Stomach (tissue), 4 donors: Measurements from ENCODE around the gene RAB28.

ENCODE experiments used
- CTCF ChIP-seq, 7 experiments: fragments of 450-650 bp in 4 of 7; fragments of 200-600 bp in 3 of 7; sonication (generic) in 3 of 7; IDR thresholded peaks; one replicate each; pipeline ENCODE4 v1.5.1; 2016 to 2019; ENCODE audit warnings: antibody characterized with exemption in 7 of 7, control low read depth in 2 of 7, mild to moderate bottlenecking in 1 of 7
- EP300 ChIP-seq: sonication (generic); formaldehyde crosslinking; IDR thresholded peaks from one replicate; pipeline ENCODE4 v1.6.1; 2017; ENCODE audit warnings: antibody characterized with exemption
- POLR2A ChIP-seq, 4 donors: fragments of 450-650 bp; IDR thresholded peaks; one replicate each; pipeline ENCODE4 v1.6.1; 2016; ENCODE audit warnings: antibody characterized with exemption in 4 of 4, control low read depth in 2 of 4, mild to moderate bottlenecking in 1 of 4, moderate library complexity in 1 of 4
- POLR2AphosphoS5 ChIP-seq, 3 donors: sonication (generic); formaldehyde crosslinking; IDR thresholded peaks; one replicate each; pipeline ENCODE4 v1.6.1; 2016; ENCODE audit warnings: antibody characterized with exemption in 3 of 3

- TF ChIP-seq CTCF (IDR thresholded peaks at IDR 0.05) (no peak), POLR2A (IDR thresholded peaks at IDR 0.05) (no peak), EP300 (no peak), POLR2AphosphoS5 (IDR thresholded peaks at IDR 0.05) (no peak)
These were observed 160.2 kb downstream of the RAB28 start for GRCh38 chr4:13323921-13324320.
